K562 (cell line): ENCODE data around the gene EYA2. TPM values are rescaled to one million over a fixed set of nuclear protein-coding genes. Genes with fewer than 3 reads are reported as not detected.

ENCODE experiments used
- ATAC-seq: fragments of 200-7000 bp; cut with Tn5 transposase; 3 replicates; pipeline ENCODE4 v1.9.1; 2020; ENCODE audit warnings: moderate library complexity
- BruUV-seq: library from RNA; stranded (reverse); fragments of 400-500 nt; replicated peaks from 2 replicates; lab custom pipeline; 2021; lab: Mats Ljungman, UMichigan
- CTCF ChIA-PET: fragments of 300-600 bp; formaldehyde crosslinking; extraction: SDS; loops from one replicate; lab custom pipeline; 2021; ENCODE audit warnings: low intra/inter-chr PET ratio; lab: Yijun Ruan, JAX
- POLR2A ChIA-PET: fragments of 300-600, 350-650 bp; sonication (Branson Sonifier 250); formaldehyde crosslinking; extraction: SDS; loops from one replicate; lab custom pipeline; 2021; ENCODE audit warnings: antibody characterized with exemption, inconsistent platforms; lab: Yijun Ruan, JAX
- DNase-seq, 4 experiments: peaks; one replicate each; pipeline versions ENCODE4 v3.0.0 to v3.0.0-alpha.2; 2011 to 2018; ENCODE audit warnings: low spot score in 3 of 4, mixed read lengths in 3 of 4; ENCODE audit errors: extremely low read depth in 1 of 4
- FAIRE-seq: peaks from 2 replicates; lab custom pipeline; 2011; peaks lifted over from hg19 to GRCh38; lab: Jason Lieb, UNC
- H2AFZ ChIP-seq: 2 replicates; pipeline ENCODE4 v1.6.0; 2011; ENCODE audit warnings: low read depth, low read length, control low read depth, inconsistent platforms
- H3K27ac ChIP-seq: fragments of 200-600 bp; 3 replicates; pipeline ENCODE4 v1.8.0; 2011; ENCODE audit warnings: low read depth, mild to moderate bottlenecking, control low read depth, inconsistent platforms, low read length, moderate library complexity, mixed read lengths; ENCODE audit errors: extremely low read depth
- H3K27me3 ChIP-seq, 2 experiments: fragments of 300-600 bp in 1 of 2; 2 replicates in 1 of 2; 3 replicates in 1 of 2; pipeline versions ENCODE4 v1.6.0 to v1.8.0; 2011; ENCODE audit warnings: inconsistent platforms in 2 of 2, low read length in 2 of 2, mild to moderate bottlenecking in 1 of 2, mixed read lengths in 1 of 2, moderate library complexity in 1 of 2; ENCODE audit not compliant: control insufficient read depth in 2 of 2, insufficient read depth in 2 of 2
- H3K36me3 ChIP-seq: fragments of 300-600 bp; 3 replicates; pipeline ENCODE4 v1.8.0; 2011; ENCODE audit warnings: mild to moderate bottlenecking, low read length, inconsistent platforms; ENCODE audit not compliant: control insufficient read depth, insufficient read depth
- H3K4me1 ChIP-seq, 2 experiments: fragments of 200-600 bp in 1 of 2; replicated peaks in 1 of 2; 2 replicates in 1 of 2; 3 replicates in 1 of 2; pipeline versions ENCODE4 v1.5.1 to v1.8.0; 2011; ENCODE audit warnings: inconsistent platforms in 2 of 2, low read length in 2 of 2, mild to moderate bottlenecking in 1 of 2, mixed read lengths in 1 of 2, moderate library complexity in 1 of 2; ENCODE audit not compliant: control insufficient read depth in 2 of 2, insufficient read depth in 2 of 2
- H3K4me2 ChIP-seq: 2 replicates; pipeline ENCODE4 v1.6.1; 2011; ENCODE audit warnings: low read length, control low read depth, inconsistent platforms, mixed read lengths; ENCODE audit not compliant: insufficient read depth
- H3K4me3 ChIP-seq: fragments of 200-600 bp; sonication (generic), shearing (Covaris generic); 2 replicates; pipeline ENCODE4 v1.5.1; 2016; ENCODE audit warnings: control low read depth, inconsistent platforms
- H3K79me2 ChIP-seq: fragments of 200-600 bp; 3 replicates; pipeline ENCODE4 v1.8.0; 2011; ENCODE audit warnings: low read length, inconsistent platforms; ENCODE audit not compliant: control insufficient read depth, insufficient read depth
- H3K9ac ChIP-seq, 2 experiments: 2 replicates each; pipeline versions ENCODE4 v1.6.0 to v1.6.1; 2011; ENCODE audit warnings: low read depth in 2 of 2, low read length in 2 of 2, control low read depth in 1 of 2, inconsistent platforms in 1 of 2, mild to moderate bottlenecking in 1 of 2, mixed read lengths in 1 of 2; ENCODE audit not compliant: insufficient read depth in 1 of 2
- H3K9me1 ChIP-seq: one replicate; pipeline ENCODE4 v1.6.0; 2011; ENCODE audit warnings: inconsistent platforms, mild to moderate bottlenecking, low read length, moderate library complexity; ENCODE audit not compliant: control insufficient read depth, insufficient read depth
- H3K9me3 ChIP-seq: replicated peaks from 2 replicates; pipeline ENCODE4 v1.5.1; 2011; ENCODE audit warnings: low read depth, low read length, inconsistent platforms; ENCODE audit not compliant: control insufficient read depth, insufficient read depth
- H4K20me1 ChIP-seq: replicated peaks from 2 replicates; pipeline ENCODE4 v1.6.1; 2011; ENCODE audit warnings: low read length, inconsistent platforms, mixed read lengths; ENCODE audit not compliant: control insufficient read depth, insufficient read depth
- ARID4B ChIP-seq: sonication (generic); formaldehyde crosslinking; IDR thresholded peaks from 2 replicates; pipeline ENCODE4 v1.8.0; 2022; ENCODE audit warnings: mild to moderate bottlenecking, missing genetic modification reagents
- CEBPB ChIP-seq: fragments of 450-650 bp; IDR thresholded peaks from 2 replicates; pipeline ENCODE4 v1.6.1; 2016; ENCODE audit warnings: missing genetic modification characterization, missing compliant biosample characterization
- IRF9 ChIP-seq: fragments of 450-650 bp; IDR thresholded peaks from 2 replicates; pipeline ENCODE4 v1.6.1; 2016; ENCODE audit warnings: missing biosample characterization, missing genetic modification characterization
- MYBL2 ChIP-seq, 2 experiments: fragments of 450-650 bp in 1 of 2; sonication (generic) in 1 of 2; formaldehyde crosslinking in 1 of 2; IDR thresholded peaks; 2 replicates each; pipeline versions ENCODE4 v1.6.1 to v1.8.1; 2017 to 2022; ENCODE audit warnings: borderline replicate concordance in 1 of 2, inconsistent platforms in 1 of 2, low read depth in 1 of 2, mild to moderate bottlenecking in 1 of 2, missing genetic modification reagents in 1 of 2, moderate library complexity in 1 of 2
- MYNN ChIP-seq, 2 experiments: sonication (generic); formaldehyde crosslinking in 1 of 2; IDR thresholded peaks; 2 replicates each; pipeline versions ENCODE4 v1.5.0 to v1.6.1; 2016 to 2020; ENCODE audit warnings: antibody characterized with exemption in 1 of 2, missing genetic modification reagents in 1 of 2
- POLR2G ChIP-seq: fragments of 200-400 bp; formaldehyde crosslinking; IDR thresholded peaks from 2 replicates; pipeline ENCODE4 v1.6.1; 2017; ENCODE audit warnings: low read depth, mild to moderate bottlenecking, antibody characterized with exemption, low read length, moderate library complexity
- ZBTB11 ChIP-seq, 3 experiments: fragments of 200-800 bp in 1 of 3; fragments of 250-450 bp in 1 of 3; fragments of 450-650 bp in 1 of 3; sonication (Bioruptor Pico) in 1 of 3; sonication (Bioruptor generic) in 1 of 3; formaldehyde crosslinking in 1 of 3; IDR thresholded peaks; 2 replicates each; pipeline versions ENCODE4 v1.6.1 to v1.8.0; 2016 to 2022; ENCODE audit warnings: mild to moderate bottlenecking in 2 of 3, missing genetic modification characterization in 2 of 3, missing compliant biosample characterization in 1 of 3, moderate library complexity in 1 of 3
- WGBS: fragments of 100-300 bp; shearing (Covaris generic); methylation state at CpG from one replicate; pipeline ENCODE4 v1.1.6; 2016; ENCODE audit warnings: low coverage, mixed read lengths; ENCODE audit not compliant: insufficient coverage; ENCODE audit errors: missing lambda C conversion rate; 5-methylcytosine and 5-hydroxymethylcytosine counted together
- in situ Hi-C: fragments of 300-500 bp; cut with MboI; formaldehyde crosslinking; loops from 4 replicates; pipeline ENCODE4 v1.15.0; 2018; ENCODE audit warnings: inconsistent platforms, mixed read lengths
- intact Hi-C: fragments of 100-400 bp; cut with micrococcal nuclease; formaldehyde crosslinking; loops from 2 replicates; pipeline ENCODE4 v1.14.2; 2022
- polyA plus RNA-seq, 8 experiments: library from polyadenylated mRNA; depleted of rRNA in 4 of 8; stranded (reverse) in 5 of 8; unstranded in 3 of 8; fragments of >200 nt; fragmentation: Nextera tagmentation in 2 of 8; fragmentation: Illumina TruSeq in 1 of 8; extraction: Ambion mirVana in 2 of 8; extraction: Trizol in 1 of 8; gene quantifications; 2 replicates each; pipeline versions ENCODE4 v1.2.1 to v1.2.3, GENCODE V29; 2011 to 2014; ENCODE audit warnings: inconsistent platforms in 1 of 8, missing spikeins in 1 of 8
- total RNA-seq, 7 experiments: library from RNA; depleted of rRNA in 6 of 7; stranded (reverse); fragments of >200 nt in 6 of 7; fragmentation: Illumina TruSeq in 2 of 7; extraction: Trizol in 2 of 7; gene quantifications; 2 replicates each; pipeline versions ENCODE4 v1.2.1 to v1.2.3, GENCODE V29; 2011 to 2021; ENCODE audit warnings: low replicate concordance in 1 of 7

EYA2 gene
- total and polyA plus RNA-seq, 9 of the 15 experiments (the other 6 are each of a cell fraction or from before 2014, with no cell fraction given): 0.03 TPM; not detected in 8

GRCh38 chr20:47206962-47207641, 312.5 kb downstream of the EYA2 start (continued):
- TF ChIP-seq ZBTB11 (CRISPR knock-in tag; IDR thresholded peaks at IDR 0.05): peak in 1 of 3 experiments; percentile 45; a peak in 2 of 6 replicates

- WGBS: 93% methylated on average over 18 of the region's 18 CpGs
- DNase-seq (no peak), ATAC-seq (no peak), FAIRE-seq (no peak)
- in situ Hi-C loops: loop anchor here (10.0 kb wide), 1 partner anchor 416 kb away; no protein-coding TSS in a partner anchor
- Histone ChIP-seq H2AFZ (no peak overlapping the region), H3K9me1 (no peaks in the 10 kb centered on the region), H3K9me3 (no peaks in the 10 kb centered on the region), H3K27me3 (no peaks in the 10 kb centered on the region), H3K4me2 (no peak overlapping the region), H3K79me2 (peaks cover 16% of the 10 kb centered on the region; the same call in 2 of the 3 replicates), H3K9ac (peak overlapping the region in 1 of 2 experiments; percentile 31; a peak in 1 of 4 replicates), H4K20me1 (0 out of 2 replicates have a peak, but pooled peaks cover 21% of the 10 kb centered on the region), H3K27ac (no peak overlapping the region), H3K4me3 (no peak overlapping the region), H3K36me3 (peaks cover 55% of the 10 kb centered on the region), H3K4me1 (peaks cover 5 to 8% of the 10 kb centered on the region in 2 experiments; a peak in 2 of 5 replicates)
- intact Hi-C loops: no loop called here
- BruUV-seq: no TSS peak
- ChIA-PET POLR2A (interaction anchor here (1.0 to 2.8 kb wide), 3 partner anchors 10 to 175 kb away, joined by 4 to 12 read pairs (median 6); no protein-coding TSS in a partner anchor), CTCF (no interaction called here)
- TF ChIP-seq MYBL2 (IDR thresholded peaks at IDR 0.05; ENCODE audit: low read depth): no peak
- TF ChIP-seq MYBL2 (CRISPR knock-in tag; IDR thresholded peaks at IDR 0.05; ENCODE audit: borderline replicate concordance): no peak
- no peak for TF ChIP-seq IRF9 (tag)
- TF ChIP-seq MYNN (IDR thresholded peaks at IDR 0.05): peak; percentile 65; the same call in 1 of the 2 replicates
- no peak for TF ChIP-seq MYNN (CRISPR knock-in tag; IDR thresholded peaks at IDR 0.05)
- peak; percentile 75 for TF ChIP-seq POLR2G
- TF ChIP-seq CEBPB (tag): no peak
- no peak for TF ChIP-seq ARID4B (CRISPR knock-in tag)
Measured at GRCh38 chr20:47208534-47209174, 314.0 kb downstream of the EYA2 start.
